BJ (cell line): ENCODE measurements around the gene ANTKMT. TPM values are rescaled to one million over a fixed set of nuclear protein-coding genes. Genes with fewer than 3 reads are reported as not detected.
A peak's percentile ranks its signal among the peaks of the same experiment; 100 is the strongest.
"Not testable (repeated sequence)": the region's sequence is repeated elsewhere in the genome, so short reads cannot be mapped to it uniquely, and the experiment has no call there.

Source experiments
- CTCF ChIA-PET: fragments of 350-600 bp; formaldehyde crosslinking; extraction: SDS; loops from one replicate; lab custom pipeline; 2021; ENCODE audit warnings: antibody characterized with exemption, inconsistent platforms; lab: Yijun Ruan, JAX
- POLR2A ChIA-PET: fragments of 300-600 bp; sonication (Branson Sonifier 250); formaldehyde crosslinking; extraction: SDS; loops from one replicate; lab custom pipeline; 2021; ENCODE audit warnings: antibody characterized with exemption; lab: Charles Lee
- DNase-seq: peaks from one replicate; pipeline ENCODE4 v3.0.0-alpha.2; 2011; ENCODE audit warnings: low read depth
- H3K27me3 ChIP-seq: 2 replicates; pipeline ENCODE4 v1.6.0; 2011; ENCODE audit warnings: low read length; ENCODE audit not compliant: control insufficient read depth, insufficient read depth
- H3K36me3 ChIP-seq: 2 replicates; pipeline ENCODE4 v1.5.1; 2011; ENCODE audit warnings: low read length; ENCODE audit not compliant: control insufficient read depth, insufficient read depth
- H3K4me3 ChIP-seq: 2 replicates; pipeline ENCODE4 v1.5.1; 2011; ENCODE audit warnings: low read depth, mild to moderate bottlenecking, control low read depth, low read length
- CTCF ChIP-seq: IDR thresholded peaks from 2 replicates; pipeline ENCODE4 v1.5.1; 2011; ENCODE audit warnings: low read depth, mild to moderate bottlenecking, control low read depth, inconsistent platforms, low read length, moderate library complexity; ENCODE audit not compliant: insufficient read depth
- polyA plus RNA-seq: library from polyadenylated mRNA; depleted of rRNA; stranded (reverse); fragments of >200 nt; gene quantifications from 2 replicates; pipeline ENCODE4 v1.2.3, GENCODE V29; 2011

The ANTKMT gene
- polyA plus RNA-seq, 1 experiment, result 10.7 TPM

DNA sequence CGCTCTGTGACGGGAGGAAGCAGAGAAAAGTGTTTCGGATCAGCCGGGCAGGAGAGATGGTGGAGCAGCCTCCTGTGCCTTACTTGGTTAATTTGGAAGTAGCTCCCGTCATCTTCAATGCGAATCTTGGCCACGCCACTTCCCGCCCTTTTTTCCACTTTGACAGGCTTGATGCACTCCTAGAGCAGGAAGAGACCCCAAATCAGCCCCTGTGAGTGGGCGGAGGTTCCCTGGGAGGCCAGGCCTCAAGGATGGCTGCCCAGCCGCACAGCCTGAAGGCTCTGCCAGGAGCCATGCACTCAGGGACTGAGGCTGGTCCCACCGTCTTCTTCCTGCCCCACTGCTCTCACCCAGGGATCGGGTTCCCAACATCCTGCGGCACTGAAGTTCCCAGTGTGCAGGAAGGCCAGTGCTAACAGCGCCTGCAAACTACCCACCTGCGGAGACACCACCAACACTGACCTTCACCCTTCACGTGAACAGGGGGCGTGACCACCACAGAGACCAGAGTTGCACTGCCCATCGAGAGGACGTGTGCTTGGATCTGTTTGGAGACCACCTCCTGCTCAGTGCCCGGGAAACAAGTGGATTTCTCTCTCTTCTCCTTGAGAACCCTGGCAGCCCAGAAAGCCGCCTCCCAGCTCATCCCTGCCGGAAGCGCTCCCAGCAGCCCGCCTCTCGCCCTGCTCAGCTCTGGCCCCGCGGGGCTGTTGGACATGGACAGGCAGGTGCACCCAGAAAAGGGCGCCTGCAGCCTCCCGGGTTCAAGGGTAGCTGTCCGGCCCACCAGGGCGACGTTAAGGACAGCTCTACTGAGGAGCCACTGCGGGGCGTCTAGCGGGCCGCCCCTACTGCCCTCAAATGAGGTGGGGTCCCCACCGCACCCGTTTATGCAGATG is 18.9 kb downstream of the ANTKMT start:
- DNase-seq, result no peak
- no peak for TF ChIP-seq CTCF
- peaks cover 6% of the 10 kb centered on the region for H3K36me3 ChIP-seq
- peak overlapping the region; percentile 95 for H3K4me3 ChIP-seq
- ChIA-PET CTCF (interaction anchor here (0.8 to 3.2 kb wide), 10 partner anchors 10 to 247 kb away, joined by 3 to 14 read pairs (median 3); partner anchors contain the start of gene STUB1), POLR2A (no interaction called here)
- H3K27me3 ChIP-seq, result no peaks in the 10 kb centered on the region

DNA sequence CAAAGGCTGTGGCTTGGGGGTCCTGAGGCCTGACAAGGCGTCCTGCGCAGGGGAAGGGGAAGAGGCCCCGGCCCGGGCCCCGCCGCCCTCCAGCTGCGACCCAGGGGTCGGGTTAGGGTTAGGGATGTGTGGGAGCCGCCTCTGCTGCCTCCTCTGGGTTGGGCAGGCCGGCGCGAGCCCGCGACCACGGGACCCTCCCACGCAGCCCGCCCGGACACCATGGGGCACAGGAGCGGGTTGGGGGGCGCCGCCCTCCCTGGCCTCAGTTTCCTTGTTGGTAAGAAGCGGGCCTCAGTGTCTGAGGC is 19.5 kb downstream of the ANTKMT start:
- POLR2A ChIA-PET, result no interaction called here
- no peak for TF ChIP-seq CTCF
- CTCF ChIA-PET, result interaction anchor here (0.8 to 3.2 kb wide), 10 partner anchors 9 to 246 kb away, joined by 3 to 14 read pairs (median 4); partner anchors contain the start of gene STUB1
- Histone ChIP-seq H3K27me3 (no peaks in the 10 kb centered on the region), H3K4me3 (peak overlapping the region; percentile 95), H3K36me3 (peaks cover 3% of the 10 kb centered on the region)
- no peak for DNase-seq

DNA sequence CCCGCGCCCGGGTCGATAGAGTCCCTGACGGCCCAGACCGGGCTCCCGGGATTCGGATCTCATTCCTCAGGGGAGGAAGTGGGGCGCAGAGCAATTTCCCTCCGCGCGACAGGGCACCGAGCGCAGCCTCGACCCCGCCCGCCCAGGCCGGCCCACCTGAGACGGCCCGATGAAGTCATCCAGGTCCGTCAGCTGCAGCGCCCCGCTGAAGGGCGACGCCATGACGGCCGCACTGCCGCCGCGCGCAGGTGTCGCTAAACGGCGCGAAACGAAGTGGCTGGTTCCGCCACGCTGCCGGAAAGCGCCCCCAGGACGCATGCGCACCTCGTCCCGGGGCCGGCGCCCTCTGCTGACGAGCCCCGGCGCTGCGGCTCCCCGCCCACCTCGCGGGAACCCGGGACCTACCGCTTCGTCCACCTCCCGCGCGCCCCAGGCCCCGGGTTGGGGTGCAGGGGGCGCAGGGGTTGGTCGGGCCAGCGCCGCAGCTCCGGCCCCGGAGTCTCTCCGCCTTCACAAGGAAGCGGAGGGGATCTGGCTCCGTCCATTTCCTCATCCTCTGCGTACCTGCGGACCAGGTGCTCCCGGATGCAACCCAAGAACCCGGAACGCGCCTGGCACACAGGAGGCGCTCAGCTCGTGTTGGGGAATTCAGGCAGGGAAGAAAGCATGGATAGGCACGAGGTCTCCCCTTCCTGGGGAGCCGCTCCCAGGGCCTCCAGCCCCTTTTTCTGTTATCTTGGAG is 20.0 kb downstream of the ANTKMT start, which contains the start of gene CIAO3:
TSS of gene CIAO3 (minus strand) at position 234 of the 742 bp plus-strand sequence. CDS start at position 222, 12 bp downstream.
- DNase-seq, result no peak
- H3K27me3 ChIP-seq, result no peaks in the 10 kb centered on the region
- peak within 1 kb of the TSS; percentile 95 for H3K4me3 ChIP-seq
- TF ChIP-seq CTCF, result peak; percentile 53
- POLR2A ChIA-PET, result no interaction called here
- CTCF ChIA-PET, result interaction anchor here (0.8 to 3.2 kb wide), 14 partner anchors 9 to 246 kb away, joined by 3 to 14 read pairs (median 4); partner anchors contain the start of gene STUB1
- H3K36me3 ChIP-seq, result peaks cover 2% of the 10 kb centered on the region

- POLR2A ChIA-PET, result no interaction called here
- peaks cover 1% of the 10 kb centered on the region for H3K36me3 ChIP-seq
- no peak overlapping the region for H3K4me3 ChIP-seq
- DNase-seq, result no peak
- CTCF ChIA-PET, result interaction anchor here (0.6 to 3.2 kb wide), 9 partner anchors 8 to 201 kb away, joined by 3 to 12 read pairs (median 4); no protein-coding TSS in a partner anchor
- TF ChIP-seq CTCF, result no peak
- no peaks in the 10 kb centered on the region for H3K27me3 ChIP-seq
These were observed 21.2 kb downstream of the ANTKMT start for GRCh38 chr16:741986-742629.

DNA sequence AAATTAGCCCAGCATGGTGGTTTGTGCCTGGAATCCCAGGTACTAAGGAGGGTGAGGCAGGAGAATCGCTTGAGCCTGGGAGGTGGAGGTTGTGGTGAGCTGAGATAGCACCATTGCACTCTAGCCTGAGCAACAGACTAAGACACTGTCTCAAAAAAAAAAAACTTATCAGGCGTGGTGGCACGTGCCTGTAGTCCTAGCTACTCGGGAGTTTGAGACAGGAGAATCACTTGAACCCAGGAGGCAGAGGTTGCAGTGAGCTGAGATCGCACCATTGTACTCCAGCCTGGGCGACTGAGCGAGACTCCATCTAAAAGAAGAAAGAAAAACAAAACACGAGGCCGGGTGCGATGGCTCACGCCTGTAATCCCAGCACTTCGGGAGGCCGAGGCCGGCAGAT is 21.9 kb downstream of the ANTKMT start:
- H3K4me3 ChIP-seq, POLR2A ChIA-PET, DNase-seq, H3K27me3 ChIP-seq, H3K36me3 ChIP-seq: not testable (repeated sequence)
- CTCF ChIA-PET, result interaction anchor here (0.8 to 2.0 kb wide), 6 partner anchors 8 to 80 kb away, joined by 3 to 7 read pairs (median 4); no protein-coding TSS in a partner anchor
